NCI-H128 (cell line): Measurements from ENCODE around the gene IQCE.
"Not testable (repeated sequence)": the region's sequence is repeated elsewhere in the genome, so short reads cannot be mapped to it uniquely, and the experiment has no call there.

ENCODE experiments used
- DNase-seq: peaks from one replicate; lab custom pipeline; 2025; ENCODE audit not compliant: unreplicated experiment; lab: John Stamatoyannopoulos, UW

Gene IQCE

DNA sequence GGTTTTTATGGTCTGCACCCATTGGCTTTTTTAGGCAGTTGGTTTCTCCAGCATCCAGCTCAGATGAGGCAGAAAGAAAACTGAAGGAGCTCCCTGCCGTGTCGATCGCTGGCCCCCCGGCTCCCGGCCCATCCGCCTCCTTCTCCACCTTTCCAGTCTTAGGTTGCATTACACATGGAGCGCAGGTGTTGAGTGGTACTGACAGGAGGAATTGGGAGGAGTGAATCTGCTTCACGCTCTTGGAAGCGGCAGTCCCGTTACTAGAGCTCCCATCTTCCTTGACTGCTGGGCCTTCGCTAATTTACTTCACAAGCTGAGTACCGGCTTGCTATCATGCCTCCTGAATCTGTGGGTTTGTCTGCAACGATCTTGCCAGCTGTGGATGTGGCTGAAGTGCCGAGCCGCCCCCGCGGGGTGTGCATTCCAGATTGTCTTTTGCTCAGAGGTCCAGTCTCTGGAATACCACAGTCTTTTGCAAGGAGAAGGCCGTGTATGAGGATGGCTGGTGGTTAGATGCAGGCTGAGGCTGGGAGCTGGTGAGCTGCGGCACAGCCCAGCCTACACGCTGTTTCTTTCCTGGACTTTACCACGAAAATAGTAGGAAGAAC lies 17.1 kb downstream of the IQCE start:
- DNase-seq, result no peak

DNA sequence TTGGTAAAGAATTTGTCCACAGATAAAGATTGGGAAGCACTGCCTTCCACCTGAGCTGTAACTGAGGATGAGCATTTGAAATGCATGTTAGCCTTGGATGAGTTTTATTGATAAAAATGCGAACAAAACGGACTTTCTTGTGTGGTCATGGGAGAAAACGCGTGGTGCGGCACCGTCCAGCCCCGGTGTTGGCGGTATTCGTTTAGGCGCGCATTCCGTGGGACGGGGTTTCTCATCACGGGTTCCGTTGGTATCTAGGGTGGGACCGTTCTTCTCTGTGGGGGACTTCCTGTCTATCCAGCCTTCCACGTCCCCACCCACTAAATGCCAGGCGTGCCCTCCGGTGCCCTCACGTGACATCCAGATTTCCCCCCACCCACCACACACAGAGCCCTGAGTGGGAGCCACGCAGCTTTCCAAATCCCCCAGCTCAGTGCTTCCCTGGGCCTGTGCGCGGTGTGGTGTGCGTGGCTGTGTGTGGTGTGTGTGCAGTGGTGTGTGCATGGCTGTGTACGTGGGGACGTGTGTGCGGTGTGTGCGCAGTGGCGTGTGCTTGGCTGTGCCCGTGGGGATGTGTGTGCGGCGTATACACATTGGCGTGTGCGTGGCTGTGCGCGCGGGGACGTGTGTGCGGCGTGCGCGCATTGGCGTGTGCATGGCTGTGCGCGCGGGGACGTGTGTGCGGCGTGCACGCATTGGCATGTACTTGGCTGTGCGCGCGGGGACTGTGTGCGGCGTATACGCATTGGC lies 18.1 kb downstream of the IQCE start:
- no peak for DNase-seq

DNA sequence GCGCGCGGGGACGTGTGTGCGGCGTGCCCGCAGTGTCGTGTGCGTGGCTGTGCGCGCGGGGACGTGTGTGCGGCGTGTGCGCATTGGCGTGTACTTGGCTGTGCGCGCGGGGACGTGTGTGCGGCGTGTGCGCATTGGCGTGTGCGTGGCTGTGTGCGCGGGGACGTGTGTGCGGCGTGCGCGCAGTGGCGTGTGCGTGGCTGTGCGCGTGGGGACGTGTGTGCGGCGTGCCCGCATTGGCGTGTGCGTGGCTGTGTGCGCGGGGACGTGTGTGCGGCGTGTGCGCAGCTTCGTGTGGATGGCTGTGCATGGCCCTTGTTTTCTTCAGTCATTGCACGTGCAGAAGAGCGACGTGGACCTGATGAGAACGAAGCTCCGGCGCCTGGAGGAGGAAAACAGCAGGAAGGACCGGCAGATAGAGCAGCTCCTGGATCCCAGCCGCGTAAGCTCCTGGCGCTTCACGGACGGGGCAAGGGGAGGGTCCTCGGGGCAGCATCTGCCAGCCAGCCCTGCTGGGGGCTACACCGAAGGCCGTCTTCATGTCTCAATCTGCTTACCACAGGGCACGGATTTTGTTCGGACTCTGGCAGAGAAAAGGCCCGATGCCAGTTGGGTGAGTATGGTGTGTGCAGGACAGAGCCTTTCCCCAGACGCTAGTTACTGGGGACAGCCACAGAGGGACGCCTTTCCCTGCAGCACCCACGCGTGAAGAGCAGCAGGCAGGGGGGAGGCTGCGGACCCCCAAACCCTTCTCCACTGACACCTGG lies 19.3 kb downstream of the IQCE start:
- DNase-seq, result no peak

- DNase-seq, result no peak
These were observed 21.9 kb downstream of the IQCE start for GRCh38 chr7:2580636-2581035.

- DNase-seq, result no peak
These were observed 23.4 kb downstream of the IQCE start for GRCh38 chr7:2582006-2582735.

DNA sequence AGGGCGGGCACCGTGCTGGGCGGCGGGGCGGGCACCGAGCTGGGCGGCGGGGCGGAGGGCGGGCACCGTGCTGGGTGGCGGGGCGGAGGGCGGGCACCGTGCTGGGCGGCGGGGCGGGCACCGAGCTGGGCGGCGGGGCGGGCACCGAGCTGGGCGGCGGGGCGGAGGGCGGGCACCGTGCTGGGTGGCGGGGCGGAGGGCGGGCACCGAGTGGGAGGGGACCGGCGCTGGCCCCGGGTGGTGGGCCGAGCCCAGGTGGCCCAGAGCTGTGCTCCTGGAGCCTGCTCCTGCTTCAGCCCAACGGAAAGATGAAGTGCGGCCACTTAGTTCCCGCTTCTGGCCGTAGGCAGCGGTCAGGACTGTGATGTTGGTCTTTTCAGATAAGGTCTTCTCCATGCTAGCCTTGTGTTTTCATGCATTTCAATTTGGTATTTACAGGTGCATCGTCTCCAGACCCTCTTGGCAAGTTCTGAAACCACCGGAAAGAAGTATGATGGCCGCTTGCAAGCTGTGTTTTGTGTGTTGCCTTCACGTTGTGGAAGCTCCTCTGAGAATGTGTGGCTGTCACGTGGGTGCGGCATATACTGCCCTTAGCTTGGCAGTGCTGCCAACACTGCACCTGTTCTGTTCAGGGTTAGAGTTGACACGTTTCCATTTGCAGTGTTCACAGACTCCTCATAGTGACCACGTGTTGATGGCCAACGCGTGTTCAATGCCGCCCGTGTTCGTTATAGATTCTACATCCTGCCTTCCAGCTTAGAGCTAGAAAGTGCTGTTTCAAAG lies 25.2 kb downstream of the IQCE start:
- DNase-seq, result no peak

DNA sequence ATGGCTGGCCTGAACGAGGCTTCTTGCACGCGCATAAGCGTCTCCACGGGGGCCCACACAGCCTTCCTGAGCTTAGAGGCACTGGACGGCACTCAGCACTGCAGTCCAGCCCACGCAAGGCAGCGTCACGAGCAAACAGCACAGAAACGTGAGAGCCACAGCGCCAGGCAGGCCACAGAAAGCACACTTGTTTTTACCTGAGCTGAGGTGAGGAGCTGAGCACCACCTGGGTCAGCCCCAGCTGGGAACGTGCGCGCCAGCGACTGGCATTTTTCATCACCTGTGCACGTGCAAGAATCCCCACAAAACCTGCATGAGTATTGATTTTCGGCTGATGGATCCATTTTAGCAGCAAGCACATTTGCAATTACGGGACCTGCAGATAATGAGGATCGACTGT lies 26.7 kb downstream of the IQCE start:
- peak; percentile 41 for DNase-seq

DNA sequence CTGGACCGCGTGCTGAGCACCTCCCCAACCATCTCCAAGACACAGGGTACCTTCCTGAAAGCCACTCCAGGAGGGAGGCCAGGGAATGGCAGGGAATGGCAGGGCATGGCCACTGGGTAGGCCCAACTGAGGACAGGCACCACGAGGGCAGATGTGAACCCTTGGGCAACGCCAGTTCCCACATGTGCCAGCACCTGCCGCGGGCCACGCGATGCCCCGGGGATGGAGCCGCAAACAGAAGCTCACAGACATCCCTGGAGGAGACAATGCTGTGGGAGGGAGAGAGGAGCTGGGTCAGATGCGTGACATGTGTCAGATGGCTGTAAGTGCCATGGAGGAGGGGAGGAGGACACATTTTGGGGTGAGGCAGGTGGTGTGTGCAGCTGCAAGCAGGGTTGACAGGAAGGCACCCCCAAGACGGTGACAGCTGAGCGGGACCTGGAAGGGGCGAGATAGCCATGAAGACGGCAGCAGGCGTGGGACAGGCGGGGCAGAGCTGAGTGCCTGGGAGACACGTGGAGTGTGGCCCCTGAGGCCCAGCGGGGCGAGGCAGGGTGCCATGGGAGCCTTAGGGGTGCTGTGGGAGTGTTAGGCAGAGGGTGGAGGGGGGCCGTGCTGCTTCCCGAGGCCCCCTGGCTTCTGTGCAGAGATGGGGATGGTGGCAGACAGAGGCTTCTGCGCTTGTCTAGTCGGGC lies 27.7 kb downstream of the IQCE start:
- no peak for DNase-seq

DNA sequence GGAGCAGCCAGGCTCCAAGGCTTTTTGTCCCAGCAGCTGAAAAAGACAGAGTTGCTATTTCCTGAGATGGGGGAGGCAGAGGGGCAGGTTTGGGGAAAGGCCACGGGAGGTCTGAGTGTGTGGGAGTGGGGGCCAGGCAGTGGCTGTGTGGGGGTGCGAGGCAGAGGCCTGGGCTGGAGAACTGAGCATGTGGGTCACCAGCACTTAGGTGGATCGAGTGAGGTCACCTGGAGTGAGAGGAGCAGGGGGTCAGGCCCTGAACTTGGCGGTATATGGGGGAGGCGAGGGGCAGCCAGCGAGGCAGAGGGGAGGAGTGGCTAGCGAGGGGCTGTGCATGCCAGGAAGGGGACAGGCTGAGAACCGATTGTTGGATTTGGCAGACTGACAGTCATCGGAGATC lies 28.4 kb downstream of the IQCE start:
- no peak for DNase-seq

DNA sequence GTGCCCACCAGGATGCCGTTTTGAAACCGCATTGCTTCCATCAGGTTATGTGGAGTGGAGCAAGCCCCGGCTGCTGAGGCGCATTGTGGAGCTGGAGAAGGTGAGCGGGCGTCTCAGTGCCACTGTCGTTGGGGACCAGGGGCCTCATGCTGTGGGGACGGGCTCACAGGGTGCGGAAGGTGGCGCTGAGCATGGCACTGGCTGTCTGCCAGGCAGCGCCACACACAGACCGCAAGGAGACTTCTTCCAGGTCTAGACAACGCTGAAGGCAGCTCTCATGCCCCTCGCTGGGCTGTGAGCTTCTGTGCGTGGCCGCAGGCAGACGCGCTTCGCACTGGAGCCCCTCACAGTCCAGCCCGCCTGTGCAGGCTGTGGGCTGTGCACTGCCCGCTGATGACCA lies 29.0 kb downstream of the IQCE start:
- DNase-seq, result no peak

DNA sequence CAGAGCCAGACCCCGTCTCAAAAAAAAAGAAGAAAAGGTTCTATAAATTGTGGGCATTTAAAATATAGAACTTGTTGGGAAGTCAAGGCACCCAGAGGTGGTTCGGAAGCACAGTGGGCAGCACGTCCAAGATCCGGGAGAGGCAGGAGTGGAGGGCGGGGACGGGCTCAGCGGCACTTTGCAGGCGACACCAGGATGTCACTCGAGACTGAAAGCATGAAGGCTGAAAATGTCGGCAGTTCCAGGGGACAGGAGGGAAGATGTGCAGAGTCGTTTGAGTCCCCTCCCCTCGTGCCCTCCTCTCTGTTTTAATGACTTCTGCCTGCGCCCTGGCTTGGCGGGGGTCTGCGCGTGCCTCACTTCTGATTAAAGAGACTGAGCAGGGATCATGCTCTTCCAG lies 30.6 kb downstream of the IQCE start:
- DNase-seq, result no peak

GRCh38 chr7:2589941-2590340 lies 31.2 kb downstream of the IQCE start:
- DNase-seq, result not testable (repeated sequence)

GRCh38 chr7:2592375-2592865 lies 33.6 kb downstream of the IQCE start:
- no peak for DNase-seq

DNA sequence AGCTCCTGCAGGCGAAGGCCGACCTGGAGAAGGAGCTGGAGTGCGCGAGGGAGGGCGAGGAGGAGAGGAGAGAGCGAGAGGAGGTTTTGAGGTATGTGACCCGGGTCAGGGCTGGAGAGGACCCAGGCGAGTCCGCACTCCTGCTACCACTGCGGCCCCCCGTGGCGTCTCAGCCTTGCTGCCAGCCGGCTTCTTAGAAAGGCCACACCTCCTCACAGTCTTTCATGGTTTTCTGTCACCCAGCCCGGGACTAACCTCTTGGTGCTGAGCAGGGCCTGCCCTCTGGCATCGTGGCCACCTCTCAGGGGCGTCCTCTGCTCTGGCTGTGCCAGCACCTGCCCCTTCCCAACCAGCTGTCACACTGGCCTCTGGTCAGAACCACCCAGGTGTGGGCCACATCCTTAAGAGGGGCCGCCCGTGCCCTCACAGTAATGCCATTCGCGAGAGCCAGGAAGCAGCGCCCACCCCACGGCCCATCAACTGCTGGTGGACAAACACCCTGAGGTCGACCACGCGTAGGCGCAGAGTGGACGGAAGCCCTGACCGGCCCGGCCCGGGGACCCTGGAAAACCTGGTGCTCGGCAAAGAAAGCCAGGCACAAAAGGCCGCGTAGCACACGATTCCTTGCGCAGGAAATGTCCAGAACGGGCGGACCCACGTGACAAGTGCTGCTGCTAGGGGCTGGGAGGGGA lies 34.4 kb downstream of the IQCE start:
- DNase-seq, result no peak

DNA sequence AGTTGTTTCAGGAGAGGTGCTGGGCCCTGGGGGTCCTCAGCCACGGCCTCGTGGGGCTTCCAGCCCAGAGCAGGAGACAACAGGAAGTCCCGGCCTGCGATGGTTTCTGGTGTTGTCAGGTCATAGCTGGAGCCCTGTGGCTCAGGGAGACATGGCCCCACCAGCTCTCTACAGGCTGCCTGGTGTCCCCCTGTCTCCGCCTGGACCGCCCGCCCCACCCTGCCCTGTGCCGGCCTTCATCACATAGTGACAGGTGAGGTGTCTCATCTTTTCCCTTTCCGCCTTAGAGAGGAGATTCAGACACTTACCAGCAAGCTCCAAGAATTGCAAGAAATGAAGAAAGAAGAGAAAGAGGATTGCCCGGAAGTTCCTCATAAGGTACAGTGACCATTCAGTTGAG lies 35.8 kb downstream of the IQCE start:
- no peak for DNase-seq

DNA sequence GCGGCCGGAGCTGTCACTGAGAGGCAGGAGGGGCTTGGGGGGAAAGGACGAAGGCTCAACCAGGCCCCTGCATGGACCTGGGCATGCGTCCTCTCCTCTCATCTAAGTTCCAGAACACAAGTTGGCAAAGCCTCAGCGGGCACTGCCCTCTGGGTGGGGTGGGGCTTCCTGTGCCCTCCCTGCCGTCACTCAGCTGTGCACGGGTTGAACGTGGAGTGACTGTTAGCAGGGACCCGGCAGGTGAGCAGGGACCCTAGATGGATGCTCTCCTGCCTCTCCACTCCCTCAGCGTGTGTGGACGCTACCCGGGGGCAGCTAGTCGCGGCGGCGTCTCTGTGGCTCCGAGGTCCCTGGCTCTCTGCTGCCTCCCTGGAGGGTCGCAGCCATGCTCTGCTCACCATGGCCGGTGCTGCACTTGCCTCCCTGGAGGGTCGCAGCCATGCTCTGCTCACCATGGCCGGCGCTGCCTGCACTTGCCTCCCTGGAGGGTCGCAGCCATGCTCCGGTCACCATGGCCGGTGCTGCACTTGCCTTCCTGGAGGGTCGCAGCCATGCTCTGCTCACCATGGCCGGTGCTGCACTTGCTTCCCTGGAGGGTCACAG lies 36.6 kb downstream of the IQCE start:
- DNase-seq, result no peak

GRCh38 chr7:2596464-2597272 lies 37.9 kb downstream of the IQCE start:
- DNase-seq, result no peak

DNA sequence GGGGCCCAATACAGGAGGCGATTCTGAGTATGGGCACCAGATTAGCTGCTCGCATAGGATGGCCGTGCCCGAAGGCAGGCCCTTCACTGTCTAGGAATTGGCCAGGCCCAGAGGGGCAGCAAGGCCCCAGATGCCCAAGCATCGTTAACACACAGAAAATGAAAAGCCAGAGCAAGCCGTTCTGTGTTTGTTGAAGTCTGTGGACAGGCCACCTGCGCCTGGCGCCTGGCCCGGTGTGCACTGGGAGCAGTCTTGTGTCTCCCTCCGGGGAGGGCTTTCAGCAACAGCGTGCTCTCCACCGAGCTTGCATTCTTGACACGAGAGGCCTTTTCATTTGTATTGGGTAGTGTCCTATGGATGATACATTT lies 38.5 kb downstream of the IQCE start:
- DNase-seq, result no peak
